Neuronal stem cell (in vitro differentiated cells): ENCODE measurements around the gene GPATCH8.

ENCODE experiments used
- DNase-seq: peaks from one replicate; pipeline ENCODE4 v3.0.0-alpha.2; 2013; ENCODE audit warnings: low spot score
- H2AFZ ChIP-seq: one replicate; pipeline ENCODE4 v1.6.1; 2013; ENCODE audit warnings: mild to moderate bottlenecking, low read length, inconsistent platforms
- H2AK5ac ChIP-seq: 2 replicates; pipeline ENCODE4 v1.6.1; 2013; ENCODE audit warnings: low read depth, mild to moderate bottlenecking, inconsistent platforms, low read length, moderate library complexity, mixed read lengths
- H2BK120ac ChIP-seq: 2 replicates; pipeline ENCODE4 v1.6.1; 2013; ENCODE audit warnings: low read depth, mild to moderate bottlenecking, inconsistent platforms, low read length, moderate library complexity, mixed read lengths
- H2BK12ac ChIP-seq: one replicate; pipeline ENCODE4 v1.6.1; 2013; ENCODE audit warnings: low read length, inconsistent platforms
- H2BK15ac ChIP-seq: 2 replicates; pipeline ENCODE4 v1.6.1; 2013; ENCODE audit warnings: mild to moderate bottlenecking, low read length, inconsistent platforms, mixed read lengths
- H2BK5ac ChIP-seq: one replicate; pipeline ENCODE4 v1.6.1; 2013; ENCODE audit warnings: inconsistent platforms, mild to moderate bottlenecking, low read length, moderate library complexity
- H3K14ac ChIP-seq: one replicate; pipeline ENCODE4 v1.6.1; 2013; ENCODE audit warnings: low read length, inconsistent platforms
- H3K18ac ChIP-seq: 2 replicates; pipeline ENCODE4 v1.6.1; 2013; ENCODE audit warnings: low read length, inconsistent platforms
- H3K23ac ChIP-seq: 2 replicates; pipeline ENCODE4 v1.6.1; 2013; ENCODE audit warnings: low read depth, mild to moderate bottlenecking, mixed read lengths, low read length, inconsistent platforms; ENCODE audit not compliant: poor library complexity
- H3K27ac ChIP-seq: replicated peaks from 3 replicates; pipeline ENCODE4 v1.5.1; 2013; ENCODE audit warnings: low read length, inconsistent platforms
- H3K27me3 ChIP-seq, 3 experiments: 2 replicates each; pipeline ENCODE4 v1.6.1; 2013; ENCODE audit warnings: low read length in 3 of 3, mild to moderate bottlenecking in 2 of 3, inconsistent platforms in 1 of 3, low read depth in 1 of 3, mixed read lengths in 1 of 3, moderate library complexity in 1 of 3; ENCODE audit not compliant: control insufficient read depth in 3 of 3, insufficient read depth in 3 of 3
- H3K36me3 ChIP-seq, 2 donors: replicated peaks in 1 of 2; 2 replicates each; pipeline ENCODE4 v1.6.1; 2013; ENCODE audit warnings: low read length in 2 of 2; ENCODE audit not compliant: control insufficient read depth in 2 of 2, insufficient read depth in 2 of 2
- H3K4ac ChIP-seq: 2 replicates; pipeline ENCODE4 v1.6.1; 2013; ENCODE audit warnings: inconsistent platforms, mild to moderate bottlenecking, low read length, moderate library complexity
- H3K4me1 ChIP-seq, 2 donors: 1 replicate in 1 of 2; 2 replicates in 1 of 2; pipeline ENCODE4 v1.6.1; 2013; ENCODE audit warnings: low read length in 2 of 2, low read depth in 1 of 2; ENCODE audit not compliant: control insufficient read depth in 2 of 2, insufficient read depth in 1 of 2
- H3K4me2 ChIP-seq: one replicate; pipeline ENCODE4 v1.6.1; 2013; ENCODE audit warnings: mild to moderate bottlenecking, low read length, inconsistent platforms; ENCODE audit not compliant: insufficient read depth, poor library complexity, severe bottlenecking
- H3K4me3 ChIP-seq, 2 donors: 2 replicates each; pipeline ENCODE4 v1.5.1; 2013; ENCODE audit warnings: low read length in 2 of 2, mild to moderate bottlenecking in 2 of 2, inconsistent platforms in 1 of 2, moderate library complexity in 1 of 2
- H3K79me1 ChIP-seq: one replicate; pipeline ENCODE4 v1.6.1; 2013; ENCODE audit warnings: low read depth, mild to moderate bottlenecking, inconsistent platforms, low read length, moderate library complexity
- H3K9ac ChIP-seq: one replicate; pipeline ENCODE4 v1.6.1; 2013; ENCODE audit warnings: mild to moderate bottlenecking, low read depth, low read length, inconsistent platforms; ENCODE audit not compliant: poor library complexity
- H3K9me3 ChIP-seq, 2 donors: replicated peaks in 1 of 2; 2 replicates each; pipeline versions ENCODE3 to v1.6.1; 2013; ENCODE audit warnings: low read length in 2 of 2, mild to moderate bottlenecking in 2 of 2, inconsistent platforms in 1 of 2, low read depth in 1 of 2, mixed read lengths in 1 of 2, moderate library complexity in 1 of 2; ENCODE audit not compliant: control insufficient read depth in 2 of 2, insufficient read depth in 1 of 2
- H4K8ac ChIP-seq: one replicate; pipeline ENCODE4 v1.6.1; 2013; ENCODE audit warnings: low read depth, mild to moderate bottlenecking, inconsistent platforms, low read length, moderate library complexity
- H4K91ac ChIP-seq: one replicate; pipeline ENCODE4 v1.6.1; 2013; ENCODE audit warnings: low read length, low read depth, mild to moderate bottlenecking, inconsistent platforms; ENCODE audit not compliant: poor library complexity
- WGBS, 2 donors: extraction: QIAGEN DNeasy Blood & Tissue Kit; methylation state at CpG; one replicate each; pipeline ENCODE4 v1.1.7; 2013; ENCODE audit warnings: missing lambda C conversion rate in 2 of 2, mixed read lengths in 1 of 2; ENCODE audit not compliant: insufficient read length in 2 of 2, insufficient replicate concordance in 1 of 2; ENCODE audit errors: extremely low coverage in 2 of 2; 5-methylcytosine and 5-hydroxymethylcytosine counted together

The GPATCH8 gene

DNA sequence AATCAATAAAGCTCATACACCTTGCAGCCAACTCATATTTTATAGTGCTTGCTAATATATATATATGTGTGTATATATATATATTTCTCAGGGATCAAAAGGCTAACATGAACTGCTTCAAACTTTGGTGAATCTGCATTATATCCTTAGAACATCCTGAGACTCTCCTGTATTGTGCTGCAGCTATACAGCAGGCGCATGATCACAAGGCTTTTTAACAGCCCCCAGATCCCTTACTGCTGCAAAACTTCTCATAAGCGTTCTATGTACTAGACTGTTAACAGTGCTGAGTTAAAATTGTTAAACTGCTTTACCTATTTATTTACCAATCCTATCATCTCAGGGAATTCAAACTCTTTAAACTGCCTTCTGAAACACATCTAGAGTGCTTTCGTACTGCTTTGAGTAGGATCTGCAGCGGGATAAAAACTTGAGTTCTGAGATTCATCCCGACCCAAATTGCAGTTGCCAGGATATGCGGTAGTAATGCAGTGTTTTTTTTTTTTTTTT, 1.3 kb downstream of the GPATCH8 start:
- Histone ChIP-seq H4K8ac (no peak overlapping the region), H3K79me1 (peaks cover 2% of the 10 kb centered on the region), H3K36me3 (peaks cover 0 to 14% of the 10 kb centered on the region in 2 donors), H3K9ac (no peak overlapping the region), H3K23ac (no peak overlapping the region), H3K18ac (no peak overlapping the region), H3K4me3 (peak overlapping the region; percentile 74 to 99), H2AK5ac (no peak overlapping the region), H2BK120ac (no peak overlapping the region), H3K4me1 (peaks cover 0 to 4% of the 10 kb centered on the region in 2 donors), H3K4ac (no peak overlapping the region), H3K9me3 (peaks cover 0 to 2% of the 10 kb centered on the region in 2 donors), H3K4me2 (peak overlapping the region; percentile 55), H3K14ac (no peak overlapping the region), H2BK15ac (no peak overlapping the region), H2BK12ac (no peak overlapping the region), H3K27me3 (no peaks in the 10 kb centered on the region), H2AFZ (no peak overlapping the region), H2BK5ac (no peak overlapping the region), H3K27ac (no peak overlapping the region), H4K91ac (no peak overlapping the region)
- WGBS, 2 donors: no CpG with 5 or more reads among the region's 6 CpGs
- DNase-seq: no peak

DNA sequence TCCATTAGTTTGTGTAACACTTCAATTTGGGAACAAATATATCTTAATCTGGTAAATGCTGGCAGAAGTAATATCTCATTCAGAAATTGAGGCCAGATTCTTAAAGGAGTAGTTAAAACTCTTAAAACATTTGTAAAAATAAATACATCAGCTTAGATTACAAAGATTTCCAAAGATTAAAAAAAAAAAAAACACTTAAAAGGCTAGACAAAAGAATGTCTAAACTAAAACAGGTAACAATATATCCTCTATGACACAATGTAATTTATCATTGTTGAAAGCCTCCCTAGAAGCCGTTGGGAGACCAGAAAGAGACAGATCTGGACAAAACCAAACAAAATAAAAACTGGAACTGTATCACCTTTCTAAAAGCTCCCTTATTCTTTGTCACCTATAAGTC, 3.5 kb downstream of the GPATCH8 start:
- H3K9ac ChIP-seq: no peak overlapping the region
- H3K27me3 ChIP-seq: no peaks in the 10 kb centered on the region
- H2AFZ ChIP-seq: no peak overlapping the region
- H3K79me1 ChIP-seq: peaks cover 2% of the 10 kb centered on the region
- no peak overlapping the region for H2BK15ac ChIP-seq
- H4K91ac ChIP-seq: no peak overlapping the region
- H3K27ac ChIP-seq: no peak overlapping the region
- no peaks in the 10 kb centered on the region for H3K9me3 ChIP-seq
- peaks cover 0 to 21% of the 10 kb centered on the region in 2 donors for H3K36me3 ChIP-seq
- no peak overlapping the region for H2BK120ac ChIP-seq
- H3K4me2 ChIP-seq: no peak overlapping the region
- no peak overlapping the region for H4K8ac ChIP-seq
- peaks cover 0 to 4% of the 10 kb centered on the region in 2 donors for H3K4me1 ChIP-seq
- no peak overlapping the region for H2BK5ac ChIP-seq
- no peak overlapping the region for H3K23ac ChIP-seq
- DNase-seq: no peak
- WGBS, 2 donors: no CpG with 5 or more reads among the region's 1 CpG
- no peak overlapping the region for H3K14ac ChIP-seq
- H3K4me3 ChIP-seq: no peak overlapping the region
- no peak overlapping the region for H2AK5ac ChIP-seq
- H3K4ac ChIP-seq: no peak overlapping the region
- no peak overlapping the region for H2BK12ac ChIP-seq
- no peak overlapping the region for H3K18ac ChIP-seq

DNA sequence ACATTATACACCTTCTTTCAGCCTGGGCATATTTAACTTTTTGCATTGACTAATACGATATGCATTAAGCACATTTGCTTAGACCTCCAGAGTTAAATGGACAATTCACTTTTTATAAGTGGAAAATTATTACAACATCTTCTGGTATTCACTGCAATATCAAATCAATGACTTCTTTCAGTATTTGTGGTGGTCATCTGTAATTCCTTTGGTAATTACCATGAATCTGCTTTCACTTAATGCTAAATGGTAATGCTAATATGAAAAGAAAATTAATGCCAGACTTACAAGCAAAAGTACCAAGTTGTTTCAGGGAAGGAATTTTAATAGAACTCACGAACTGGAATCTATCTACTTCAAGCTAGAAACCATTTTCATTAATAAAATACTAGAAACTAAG, 6.4 kb downstream of the GPATCH8 start:
- Histone ChIP-seq H2AFZ (no peak overlapping the region), H3K23ac (no peak overlapping the region), H2BK120ac (no peak overlapping the region), H3K79me1 (peaks cover 6% of the 10 kb centered on the region), H3K4me2 (no peak overlapping the region), H3K4me1 (no peaks in the 10 kb centered on the region), H3K9ac (no peak overlapping the region), H2BK15ac (no peak overlapping the region), H2BK5ac (no peak overlapping the region), H3K36me3 (peaks cover 0 to 32% of the 10 kb centered on the region in 2 donors), H3K4me3 (no peak overlapping the region), H3K27me3 (no peaks in the 10 kb centered on the region), H3K4ac (no peak overlapping the region), H3K14ac (no peak overlapping the region), H3K18ac (no peak overlapping the region), H4K8ac (no peak overlapping the region), H3K9me3 (no peaks in the 10 kb centered on the region), H3K27ac (no peak overlapping the region), H2BK12ac (no peak overlapping the region), H4K91ac (no peak overlapping the region), H2AK5ac (no peak overlapping the region)
- no peak for DNase-seq
- WGBS, 2 donors: no CpG with 5 or more reads among the region's 2 CpGs

DNA sequence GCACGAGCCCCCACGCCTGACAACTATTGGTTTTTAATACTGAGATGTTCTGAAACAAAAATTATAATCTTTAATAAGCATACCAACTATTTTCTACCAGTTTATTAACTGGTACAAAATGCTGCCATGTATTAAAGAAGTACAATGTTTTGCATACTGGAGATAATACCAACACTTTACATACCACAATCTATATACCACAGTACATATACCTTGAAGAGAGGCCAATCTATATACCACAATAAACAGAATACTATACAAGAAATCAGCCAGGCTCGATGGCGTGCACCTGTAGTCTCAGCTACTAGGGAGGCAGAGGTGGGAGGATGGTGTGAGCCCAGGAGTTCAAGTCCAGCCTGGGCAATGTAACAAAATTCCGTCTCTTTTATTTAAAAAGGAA, 9.9 kb downstream of the GPATCH8 start:
- Histone ChIP-seq H3K4me1 (no peaks in the 10 kb centered on the region), H3K9ac (no peak overlapping the region), H2BK120ac (no peak overlapping the region), H2BK5ac (no peak overlapping the region), H3K79me1 (peaks cover 6% of the 10 kb centered on the region), H3K4ac (no peak overlapping the region), H3K36me3 (peaks cover 0 to 50% of the 10 kb centered on the region in 2 donors), H3K4me2 (no peak overlapping the region), H2AFZ (no peak overlapping the region), H2BK12ac (no peak overlapping the region), H3K4me3 (no peak overlapping the region), H3K27ac (no peak overlapping the region), H3K18ac (no peak overlapping the region), H3K23ac (no peak overlapping the region), H4K8ac (no peak overlapping the region), H2BK15ac (no peak overlapping the region), H2AK5ac (no peak overlapping the region), H4K91ac (no peak overlapping the region), H3K27me3 (no peaks in the 10 kb centered on the region), H3K14ac (no peak overlapping the region), H3K9me3 (peaks cover 0 to 4% of the 10 kb centered on the region in 2 donors)
- no peak for DNase-seq
- whole genome bisulfite sequencing, 2 donors: no CpG with 5 or more reads among the region's 5 CpGs
